GM23338 (cell line): ENCODE data around the gene RABGAP1L. TPM values are rescaled to one million over a fixed set of nuclear protein-coding genes. Genes with fewer than 3 reads are reported as not detected.

ENCODE experiments used
- ATAC-seq: fragments of 200-7000 bp; cut with Tn5 transposase; 3 replicates; pipeline ENCODE4 v1.9.1; 2020
- DNase-seq: peaks from one replicate; pipeline ENCODE4 v3.0.0-alpha.2; 2015; ENCODE audit warnings: low spot score
- H2AFZ ChIP-seq: fragments of 200-600 bp; sonication (generic); 2 replicates; pipeline ENCODE4 v1.8.0; 2016; ENCODE audit warnings: antibody characterized with exemption, mild to moderate bottlenecking, moderate library complexity
- H3F3A ChIP-seq: fragments of 200-600 bp; sonication (generic); replicated peaks from 2 replicates; pipeline ENCODE4 v1.8.0; 2017; ENCODE audit warnings: antibody characterized with exemption, mixed run types, low read depth
- H3K27ac ChIP-seq: fragments of 200-600 bp; sonication (generic); 2 replicates; pipeline ENCODE4 v1.6.1; 2016; ENCODE audit warnings: low read depth
- H3K27me3 ChIP-seq: fragments of 200-600 bp; sonication (generic); 2 replicates; pipeline ENCODE4 v1.8.0; 2016; ENCODE audit warnings: mild to moderate bottlenecking, mixed run types, moderate library complexity; ENCODE audit not compliant: insufficient read depth
- H3K36me3 ChIP-seq: fragments of 200-600 bp; sonication (generic); 2 replicates; pipeline ENCODE4 v1.8.0; 2016; ENCODE audit warnings: mild to moderate bottlenecking; ENCODE audit not compliant: insufficient read depth
- H3K4me1 ChIP-seq: fragments of 200-600 bp; sonication (generic); 2 replicates; pipeline ENCODE4 v1.8.0; 2016; ENCODE audit warnings: mild to moderate bottlenecking, moderate library complexity; ENCODE audit not compliant: insufficient read depth
- H3K4me2 ChIP-seq: fragments of 200-600 bp; sonication (generic); 2 replicates; pipeline ENCODE4 v1.7.1; 2017; ENCODE audit warnings: mixed run types
- H3K4me3 ChIP-seq: fragments of 200-600 bp; sonication (generic); 2 replicates; pipeline ENCODE4 v1.6.1; 2016; ENCODE audit warnings: mixed run types
- H3K79me2 ChIP-seq: fragments of 200-600 bp; sonication (generic); replicated peaks from 2 replicates; pipeline ENCODE4 v1.8.0; 2017; ENCODE audit warnings: mild to moderate bottlenecking; ENCODE audit not compliant: insufficient read depth
- H3K9me2 ChIP-seq: fragments of 200-600 bp; sonication (generic); 2 replicates; pipeline ENCODE4 v1.8.0; 2017; ENCODE audit not compliant: insufficient read depth
- H4K20me1 ChIP-seq: fragments of 200-600 bp; sonication (generic); replicated peaks from 2 replicates; pipeline ENCODE4 v1.8.0; 2017; ENCODE audit warnings: mild to moderate bottlenecking; ENCODE audit not compliant: insufficient read depth
- H3K27ac Mint-ChIP-seq: 2 replicates; pipeline ENCODE4 v1.8.0; 2020; ENCODE audit warnings: inconsistent platforms, mild to moderate bottlenecking, moderate library complexity, mixed read lengths
- H3K27me3 Mint-ChIP-seq: 3 replicates; pipeline ENCODE4 v1.8.0; 2022; ENCODE audit warnings: low read depth, mild to moderate bottlenecking, moderate library complexity, mixed read lengths, inconsistent platforms; ENCODE audit not compliant: insufficient read depth, poor library complexity
- H3K36me3 Mint-ChIP-seq: 3 replicates; pipeline ENCODE4 v1.8.0; 2021; ENCODE audit warnings: low read depth, mild to moderate bottlenecking, inconsistent platforms, moderate library complexity, mixed read lengths
- H3K4me1 Mint-ChIP-seq: 3 replicates; pipeline ENCODE4 v1.8.0; 2020; ENCODE audit warnings: mild to moderate bottlenecking, inconsistent platforms, mixed read lengths
- H3K4me3 Mint-ChIP-seq: 3 replicates; pipeline ENCODE4 v1.8.0; 2021; ENCODE audit warnings: moderate library complexity, mild to moderate bottlenecking, inconsistent platforms, mixed read lengths
- H3K9me3 Mint-ChIP-seq: 3 replicates; pipeline ENCODE4 v1.8.0; 2020; ENCODE audit warnings: moderate library complexity, mild to moderate bottlenecking, inconsistent platforms, mixed read lengths
- CREB1 ChIP-seq: fragments of 250-450 bp; sonication (Bioruptor Pico); IDR thresholded peaks from 2 replicates; pipeline ENCODE4 v1.5.0; 2020; ENCODE audit warnings: low read depth, mild to moderate bottlenecking, moderate library complexity
- ETS1 ChIP-seq: IDR thresholded peaks from 2 replicates; pipeline ENCODE4 v1.6.1; 2016; ENCODE audit warnings: antibody characterized with exemption
- EZH2phosphoT487 ChIP-seq: fragments of 200-600 bp; sonication (generic); IDR thresholded peaks from one replicate; pipeline ENCODE4 v1.8.1; 2018; ENCODE audit warnings: antibody characterized with exemption; ENCODE audit not compliant: unreplicated experiment
- JUNB ChIP-seq: IDR thresholded peaks from one replicate; pipeline ENCODE4 v1.6.1; 2016; ENCODE audit warnings: antibody characterized with exemption; ENCODE audit not compliant: unreplicated experiment
- NANOG ChIP-seq: IDR thresholded peaks from 2 replicates; pipeline ENCODE4 v1.6.1; 2016; ENCODE audit warnings: antibody characterized with exemption, borderline replicate concordance
- POLR2AphosphoS5 ChIP-seq: IDR thresholded peaks from 2 replicates; pipeline ENCODE4 v1.6.1; 2016; ENCODE audit warnings: antibody characterized with exemption, low read depth
- REST ChIP-seq: IDR thresholded peaks from one replicate; pipeline ENCODE4 v1.6.1; 2018; ENCODE audit warnings: antibody characterized with exemption; ENCODE audit not compliant: unreplicated experiment
- STAT1 ChIP-seq: IDR thresholded peaks from one replicate; pipeline ENCODE4 v1.6.1; 2016; ENCODE audit warnings: antibody characterized with exemption; ENCODE audit not compliant: unreplicated experiment
- ZNF114 ChIP-seq: fragments of 250-450 bp; sonication (Bioruptor Pico); IDR thresholded peaks from 2 replicates; pipeline ENCODE4 v1.5.0; 2020; ENCODE audit warnings: mild to moderate bottlenecking, moderate library complexity
- polyA plus RNA-seq: library from polyadenylated mRNA; unstranded; fragments of >200 nt; fragmentation: Nextera tagmentation; extraction: Ambion mirVana; gene quantifications from 2 replicates; pipeline ENCODE4 v1.2.1, GENCODE V29; 2016
- total RNA-seq: library from RNA; depleted of rRNA; stranded (reverse); fragments of >200 nt; shearing (Covaris generic); gene quantifications from 2 replicates; pipeline ENCODE4 v1.2.3, GENCODE V29; 2014
- TF ChIP-seq, protein P1 (sequence below), 2 experiments: fragments of 200-600 bp in 1 of 2; sonication (generic) in 1 of 2; conservative IDR thresholded peaks; 2 replicates each; pipeline versions ENCODE4 v1.5.1 to v1.6.1; 2016 to 2017; ENCODE audit warnings: antibody characterized with exemption in 2 of 2, low read depth in 2 of 2, mild to moderate bottlenecking in 2 of 2, moderate library complexity in 1 of 2

Gene RABGAP1L
- total and polyA plus RNA-seq, 2 experiments from 2014 or later, result 83.2 to 136 TPM

DNA sequence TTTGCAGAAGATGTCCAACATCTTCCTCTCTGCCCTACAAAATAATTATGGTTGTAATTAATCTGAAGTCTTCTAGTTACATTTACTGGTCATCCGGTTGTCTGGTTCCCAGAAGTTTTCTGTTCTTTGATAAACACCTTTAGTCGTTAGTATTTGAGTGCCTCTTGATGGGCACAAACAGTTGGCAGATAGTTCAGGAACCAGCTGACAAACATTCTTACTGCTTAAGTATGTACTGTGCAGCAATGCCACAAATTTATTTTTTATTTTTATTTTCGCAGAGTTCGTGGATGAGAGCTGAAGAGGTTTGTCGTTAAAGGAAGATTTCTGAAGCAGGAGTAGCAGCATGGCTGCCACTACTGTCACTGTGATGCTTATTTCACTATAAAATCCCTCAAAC is 84.7 kb downstream of the RABGAP1L start (continued):
- TF ChIP-seq REST, result no peak
- TF ChIP-seq JUNB, result no peak
- no peak for TF ChIP-seq ZNF114 (CRISPR knock-in tag)
- no peak for TF ChIP-seq EZH2phosphoT487
- no peak for TF ChIP-seq ETS1

DNA sequence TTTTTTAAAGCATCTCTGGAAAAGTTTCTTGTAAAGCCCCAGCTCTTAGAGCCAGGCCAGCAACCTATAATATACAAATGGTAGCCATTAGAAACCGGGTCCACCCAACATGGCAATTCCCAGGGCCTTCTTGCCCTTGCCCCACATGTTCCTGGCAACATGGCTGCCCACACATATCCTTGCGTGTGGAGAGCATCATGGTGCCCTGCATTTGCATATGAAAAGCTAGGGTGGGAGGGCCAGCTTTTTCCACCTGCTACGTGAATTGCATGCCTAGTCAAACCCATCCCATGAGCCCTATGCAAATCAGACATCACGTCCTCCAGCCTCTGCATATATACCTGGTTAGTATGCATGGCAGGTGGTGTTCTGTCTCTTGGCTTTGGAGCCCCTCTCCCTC is 88.2 kb downstream of the RABGAP1L start:
- ATAC-seq (no peak), DNase-seq (peak; percentile 15)
- Histone ChIP-seq H3K27me3 (no peaks in the 10 kb centered on the region), H2AFZ (no peak overlapping the region), H3K4me1 (no peaks in the 10 kb centered on the region), H3K27ac (no peak overlapping the region), H3K79me2 (no peaks in the 10 kb centered on the region), H3K4me2 (no peak overlapping the region), H3K9me2 (peaks cover 4% of the 10 kb centered on the region; the same call in 1 of the 2 replicates), H3K36me3 (no peaks in the 10 kb centered on the region), H3F3A (no peaks in the 10 kb centered on the region), H4K20me1 (no peaks in the 10 kb centered on the region), H3K4me3 (no peak overlapping the region)
- Mint-ChIP-seq H3K4me3 (no peak overlapping the region), H3K36me3 (peaks cover 4% of the 10 kb centered on the region; the same call in 1 of the 3 replicates), H3K27ac (no peak overlapping the region), H3K4me1 (no peaks in the 10 kb centered on the region), H3K9me3 (no peaks in the 10 kb centered on the region), H3K27me3 (peaks cover 2% of the 10 kb centered on the region)
- TF ChIP-seq ETS1 (no peak), EZH2phosphoT487 (no peak), STAT1 (no peak), CREB1 (CRISPR knock-in tag) (no peak), JUNB (no peak), REST (no peak), NANOG (no peak), POLR2AphosphoS5 (no peak)
- TF ChIP-seq, protein P1, sequence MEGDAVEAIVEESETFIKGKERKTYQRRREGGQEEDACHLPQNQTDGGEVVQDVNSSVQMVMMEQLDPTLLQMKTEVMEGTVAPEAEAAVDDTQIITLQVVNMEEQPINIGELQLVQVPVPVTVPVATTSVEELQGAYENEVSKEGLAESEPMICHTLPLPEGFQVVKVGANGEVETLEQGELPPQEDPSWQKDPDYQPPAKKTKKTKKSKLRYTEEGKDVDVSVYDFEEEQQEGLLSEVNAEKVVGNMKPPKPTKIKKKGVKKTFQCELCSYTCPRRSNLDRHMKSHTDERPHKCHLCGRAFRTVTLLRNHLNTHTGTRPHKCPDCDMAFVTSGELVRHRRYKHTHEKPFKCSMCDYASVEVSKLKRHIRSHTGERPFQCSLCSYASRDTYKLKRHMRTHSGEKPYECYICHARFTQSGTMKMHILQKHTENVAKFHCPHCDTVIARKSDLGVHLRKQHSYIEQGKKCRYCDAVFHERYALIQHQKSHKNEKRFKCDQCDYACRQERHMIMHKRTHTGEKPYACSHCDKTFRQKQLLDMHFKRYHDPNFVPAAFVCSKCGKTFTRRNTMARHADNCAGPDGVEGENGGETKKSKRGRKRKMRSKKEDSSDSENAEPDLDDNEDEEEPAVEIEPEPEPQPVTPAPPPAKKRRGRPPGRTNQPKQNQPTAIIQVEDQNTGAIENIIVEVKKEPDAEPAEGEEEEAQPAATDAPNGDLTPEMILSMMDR (conservative IDR thresholded peaks at IDR 0.05; ENCODE audit: low read depth in 2 of 2), result no peak
